ENCODE data around the gene PTPRE.

DNA sequence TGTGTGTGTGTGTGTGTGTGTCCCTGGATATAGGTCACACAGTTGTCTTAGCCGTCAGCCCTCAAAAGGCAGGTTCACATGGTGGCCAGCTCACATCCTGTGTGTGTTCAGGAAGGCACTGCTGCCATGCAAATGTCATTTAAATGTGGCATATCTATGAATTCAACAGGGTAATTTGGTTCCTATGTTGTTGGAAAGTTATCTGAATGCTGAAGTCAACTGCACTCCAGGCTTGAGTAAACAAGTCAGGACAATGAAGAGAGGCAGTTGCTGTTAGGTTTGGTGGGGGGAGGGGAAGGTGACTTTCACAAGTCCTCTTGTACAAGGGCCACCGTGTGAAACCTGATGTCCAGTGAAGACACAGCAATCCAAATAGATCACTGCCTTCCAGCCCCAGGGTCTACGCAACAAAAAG, 61.1 kb downstream of the PTPRE start:
- TF ChIP-seq, protein P1, sequence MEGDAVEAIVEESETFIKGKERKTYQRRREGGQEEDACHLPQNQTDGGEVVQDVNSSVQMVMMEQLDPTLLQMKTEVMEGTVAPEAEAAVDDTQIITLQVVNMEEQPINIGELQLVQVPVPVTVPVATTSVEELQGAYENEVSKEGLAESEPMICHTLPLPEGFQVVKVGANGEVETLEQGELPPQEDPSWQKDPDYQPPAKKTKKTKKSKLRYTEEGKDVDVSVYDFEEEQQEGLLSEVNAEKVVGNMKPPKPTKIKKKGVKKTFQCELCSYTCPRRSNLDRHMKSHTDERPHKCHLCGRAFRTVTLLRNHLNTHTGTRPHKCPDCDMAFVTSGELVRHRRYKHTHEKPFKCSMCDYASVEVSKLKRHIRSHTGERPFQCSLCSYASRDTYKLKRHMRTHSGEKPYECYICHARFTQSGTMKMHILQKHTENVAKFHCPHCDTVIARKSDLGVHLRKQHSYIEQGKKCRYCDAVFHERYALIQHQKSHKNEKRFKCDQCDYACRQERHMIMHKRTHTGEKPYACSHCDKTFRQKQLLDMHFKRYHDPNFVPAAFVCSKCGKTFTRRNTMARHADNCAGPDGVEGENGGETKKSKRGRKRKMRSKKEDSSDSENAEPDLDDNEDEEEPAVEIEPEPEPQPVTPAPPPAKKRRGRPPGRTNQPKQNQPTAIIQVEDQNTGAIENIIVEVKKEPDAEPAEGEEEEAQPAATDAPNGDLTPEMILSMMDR (IDR thresholded peaks at IDR 0.05 in 2 of 3, conservative IDR thresholded peaks at IDR 0.05 in 1 of 3; ENCODE audit: borderline replicate concordance in 1 of 3, insufficient read depth in 1 of 3, low read depth in 2 of 3, low read length in 2 of 3), result no peak
- TF ChIP-seq, protein P2, sequence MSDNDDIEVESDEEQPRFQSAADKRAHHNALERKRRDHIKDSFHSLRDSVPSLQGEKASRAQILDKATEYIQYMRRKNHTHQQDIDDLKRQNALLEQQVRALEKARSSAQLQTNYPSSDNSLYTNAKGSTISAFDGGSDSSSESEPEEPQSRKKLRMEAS (IDR thresholded peaks at IDR 0.05), result no peak
- TF ChIP-seq POLR2A (IDR thresholded peaks at IDR 0.05; ENCODE audit: borderline replicate concordance, extremely low read depth, insufficient read depth, insufficient read length), result no peak
- no peak for TF ChIP-seq RAD21 (IDR thresholded peaks at IDR 0.05; ENCODE audit: low read depth)
- no peak for TF ChIP-seq CEBPB (IDR thresholded peaks at IDR 0.05; ENCODE audit: low read depth)
- no peak for TF ChIP-seq EZH2 (IDR thresholded peaks at IDR 0.05)
- TF ChIP-seq, protein P3, sequence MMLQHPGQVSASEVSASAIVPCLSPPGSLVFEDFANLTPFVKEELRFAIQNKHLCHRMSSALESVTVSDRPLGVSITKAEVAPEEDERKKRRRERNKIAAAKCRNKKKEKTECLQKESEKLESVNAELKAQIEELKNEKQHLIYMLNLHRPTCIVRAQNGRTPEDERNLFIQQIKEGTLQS (IDR thresholded peaks at IDR 0.05), result no peak
- TF ChIP-seq, protein P4, sequence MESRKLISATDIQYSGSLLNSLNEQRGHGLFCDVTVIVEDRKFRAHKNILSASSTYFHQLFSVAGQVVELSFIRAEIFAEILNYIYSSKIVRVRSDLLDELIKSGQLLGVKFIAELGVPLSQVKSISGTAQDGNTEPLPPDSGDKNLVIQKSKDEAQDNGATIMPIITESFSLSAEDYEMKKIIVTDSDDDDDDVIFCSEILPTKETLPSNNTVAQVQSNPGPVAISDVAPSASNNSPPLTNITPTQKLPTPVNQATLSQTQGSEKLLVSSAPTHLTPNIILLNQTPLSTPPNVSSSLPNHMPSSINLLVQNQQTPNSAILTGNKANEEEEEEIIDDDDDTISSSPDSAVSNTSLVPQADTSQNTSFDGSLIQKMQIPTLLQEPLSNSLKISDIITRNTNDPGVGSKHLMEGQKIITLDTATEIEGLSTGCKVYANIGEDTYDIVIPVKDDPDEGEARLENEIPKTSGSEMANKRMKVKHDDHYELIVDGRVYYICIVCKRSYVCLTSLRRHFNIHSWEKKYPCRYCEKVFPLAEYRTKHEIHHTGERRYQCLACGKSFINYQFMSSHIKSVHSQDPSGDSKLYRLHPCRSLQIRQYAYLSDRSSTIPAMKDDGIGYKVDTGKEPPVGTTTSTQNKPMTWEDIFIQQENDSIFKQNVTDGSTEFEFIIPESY (IDR thresholded peaks at IDR 0.05; ENCODE audit: extremely low read depth, insufficient replicate concordance, low read length), result no peak

Data from HCT116 (cell line).